C4-2B (cell line): Measurements from ENCODE around the gene CFAP58.

Experiments
- H3K27ac ChIP-seq: fragments of 450-650 bp; 2 replicates; pipeline ENCODE4 v1.5.1; 2017
- CTCF ChIP-seq: fragments of 450-650 bp; conservative IDR thresholded peaks from 2 replicates; pipeline ENCODE4 v1.5.1; 2017; ENCODE audit warnings: mild to moderate bottlenecking
- ZFX ChIP-seq: fragments of 450-650 bp; IDR thresholded peaks from 2 replicates; pipeline ENCODE4 v1.6.1; 2017

The CFAP58 gene

GRCh38 chr10:104309980-104310978, 43.4 kb upstream of the CFAP58 start:
- TF ChIP-seq ZFX (no peak), CTCF (no peak)
- peak overlapping the region; percentile 67 for H3K27ac ChIP-seq

GRCh38 chr10:104311184-104311720, 42.4 kb upstream of the CFAP58 start:
- TF ChIP-seq CTCF (no peak), ZFX (no peak)
- peak overlapping the region; percentile 67 for H3K27ac ChIP-seq

GRCh38 chr10:104314591-104315485, 38.8 kb upstream of the CFAP58 start:
- no peak overlapping the region for H3K27ac ChIP-seq
- TF ChIP-seq CTCF = no peak
- TF ChIP-seq ZFX = no peak

GRCh38 chr10:104315486-104315921, 38.1 kb upstream of the CFAP58 start:
- TF ChIP-seq CTCF (no peak), ZFX (no peak)

GRCh38 chr10:104316321-104317099, 37.1 kb upstream of the CFAP58 start:
- TF ChIP-seq ZFX (no peak), CTCF (no peak)
- H3K27ac ChIP-seq = no peak overlapping the region

More at GRCh38 chr10:104315486-104315921, 38.1 kb upstream of the CFAP58 start:
- H3K27ac ChIP-seq = no peak overlapping the region

- H3K27ac ChIP-seq = no peak overlapping the region
These were observed 36.3 kb upstream of the CFAP58 start for GRCh38 chr10:104317269-104317710.

More at GRCh38 chr10:104317269-104317710, 36.3 kb upstream of the CFAP58 start:
- TF ChIP-seq CTCF (no peak), ZFX (no peak)
